Heart right ventricle (tissue), 16 donors: ENCODE results near the gene NPFFR1. TPM values are rescaled to one million over a fixed set of nuclear protein-coding genes. Genes with fewer than 3 reads are reported as not detected.
"Not testable (repeated sequence)": the region's sequence is repeated elsewhere in the genome, so short reads cannot be mapped to it uniquely, and the experiment has no call there.

Source experiments
- ATAC-seq, 8 donors: fragments of 200-7000 bp; cut with Tn5 transposase; one replicate each; pipeline ENCODE4 v1.9.1; 2020; ENCODE audit warnings: mild to moderate bottlenecking in 8 of 8, moderate library complexity in 8 of 8, moderate number of reproducible peaks in 1 of 8
- DNase-seq, 2 donors: peaks; one replicate each; pipeline ENCODE4 v3.0.0-alpha.2; 2020
- H3K27ac ChIP-seq, 10 donors: fragments of 200-600 bp; sonication (generic) in 2 of 10; one replicate each; pipeline versions ENCODE4 v1.5.0 to v1.8.0; 2020 to 2022; ENCODE audit warnings: mild to moderate bottlenecking in 3 of 10
- H3K27me3 ChIP-seq, 7 donors: fragments of 200-600 bp; one replicate each; pipeline ENCODE4 v1.8.0; 2021 to 2022; ENCODE audit warnings: mild to moderate bottlenecking in 2 of 7
- H3K36me3 ChIP-seq, 9 donors: fragments of 200-600 bp; sonication (generic) in 1 of 9; one replicate each; pipeline versions ENCODE4 v1.5.0 to v1.8.0; 2020 to 2022; ENCODE audit warnings: mild to moderate bottlenecking in 2 of 9
- H3K4me1 ChIP-seq, 9 donors: fragments of 200-600 bp; sonication (generic) in 1 of 9; one replicate each; pipeline versions ENCODE4 v1.5.0 to v1.8.0; 2020 to 2022; ENCODE audit warnings: mild to moderate bottlenecking in 4 of 9
- H3K4me3 ChIP-seq, 10 donors: fragments of 200-600 bp; sonication (generic) in 2 of 10; one replicate each; pipeline versions ENCODE4 v1.5.0 to v1.8.0; 2020 to 2022; ENCODE audit warnings: mild to moderate bottlenecking in 7 of 10, moderate library complexity in 2 of 10
- H3K9me3 ChIP-seq, 11 donors: fragments of 200-600 bp in 10 of 11; sonication (generic) in 2 of 11; one replicate each; pipeline versions ENCODE4 v1.5.0 to v1.8.0; 2013 to 2022; ENCODE audit warnings: mild to moderate bottlenecking in 2 of 11, control low read depth in 1 of 11, moderate library complexity in 1 of 11
- WGBS, 2 donors: extraction: QIAGEN DNeasy Blood & Tissue Kit; methylation state at CpG; one replicate each; pipeline ENCODE4 v1.1.7; 2013; ENCODE audit warnings: inconsistent platforms in 1 of 2; 5-methylcytosine and 5-hydroxymethylcytosine counted together
- intact Hi-C, 10 donors: fragments of 100-400 bp; cut with DNase I; formaldehyde crosslinking; loops; one replicate each; pipeline versions ENCODE4 v1.11.1 to v1.14.2; 2022
- polyA plus RNA-seq, 2 donors: library from polyadenylated mRNA; stranded (reverse); fragments of 200-250 nt; gene quantifications; one replicate each; pipeline ENCODE4 v1.2.3, GENCODE V29; 2013
- total RNA-seq, 10 donors: library from RNA; stranded (reverse); fragmentation: NEBNext Ultra II Directional in 3 of 10; extraction: Animal tissue kit (Norgen Biotek cat#: 25700) in 3 of 10; gene quantifications; one replicate each; pipeline versions ENCODE4 v1.2.1 to v1.2.4, GENCODE V29; 2021 to 2023
- TF ChIP-seq, protein P1 (sequence below), 9 donors: fragments of 200-600 bp; sonication (generic) in 2 of 9; IDR thresholded peaks; one replicate each; pipeline versions ENCODE4 v1.5.0 to v1.8.0; 2021 to 2022; ENCODE audit warnings: antibody characterized with exemption in 9 of 9, mild to moderate bottlenecking in 5 of 9, moderate library complexity in 1 of 9
- donor health status: Arrhythmogenic right ventricular cardiomyopathy.
- donor health status: ischemic (EF 13 %, LVEDD 7.1; RV severe dilation, severe dysfunction).
- donor health status: healthy with polysubstance abuse.
- donor health status: DM: no; HTN: yes; CAD: no.
- donor health status: DM: no; HTN: no; CAD: no.
- donor health status: ischemic (EF 25% LVEDD 6.9; RV normal size, moderate dysfunction).
- donor health status: ischemic (EF 25% LVEDD 5.7; RV mildly dilated, moderate dysfunction).
- donor health status: healthy.
- donor health status: DM: yes; HTN: yes; CAD: no.
- donor health status: Ischemic cardiomyopathy.
- donor health status: ischemic (EF 35%, LVEDD 5.7; RV mildly dilated, moderate dysfunction).
- donor health status: nonischemic (EF 11% LVEDD 7.7; RV severe dilation, severe dysfunction).
- donor health status: DM: yes; HTN: yes; CAD: no.
- donor health status: PGD.
- donor health status: ischemic (EF 29% LVEDD 5.4; RV normal size, mild dysfunction).
- donor health status: nonischemic (EF 23%, LVEDD 6.1; RV moderate dilation, normal function).

NPFFR1 gene
- total and polyA plus RNA-seq, 12 donors: 0.07 TPM; not detected in 11

DNA sequence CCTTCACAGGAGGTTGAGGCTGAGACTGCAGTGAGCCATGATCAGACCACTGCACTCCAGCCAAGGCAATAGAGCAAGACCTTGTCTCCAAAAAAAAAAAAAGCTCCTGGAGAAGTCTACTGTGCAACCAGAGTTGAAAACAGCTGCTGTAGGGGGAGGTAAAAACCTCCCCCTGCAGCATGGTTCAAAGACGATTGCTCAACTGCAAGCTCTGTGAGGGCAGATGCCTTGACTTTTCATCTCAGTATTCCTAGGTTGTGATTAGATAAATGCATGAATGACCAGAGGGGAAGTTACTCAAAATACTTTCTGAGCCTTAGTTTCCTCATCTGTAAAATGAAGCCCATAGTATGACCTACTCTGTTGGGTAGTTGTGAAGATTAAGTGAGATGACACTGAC is 25.6 kb downstream of the NPFFR1 start:
- DNase-seq: no peak
- H3K27ac ChIP-seq: no peak overlapping the region
- peaks cover 0 to 13% (median 0%) of the 10 kb centered on the region in 11 donors for H3K9me3 ChIP-seq
- TF ChIP-seq, protein P1, sequence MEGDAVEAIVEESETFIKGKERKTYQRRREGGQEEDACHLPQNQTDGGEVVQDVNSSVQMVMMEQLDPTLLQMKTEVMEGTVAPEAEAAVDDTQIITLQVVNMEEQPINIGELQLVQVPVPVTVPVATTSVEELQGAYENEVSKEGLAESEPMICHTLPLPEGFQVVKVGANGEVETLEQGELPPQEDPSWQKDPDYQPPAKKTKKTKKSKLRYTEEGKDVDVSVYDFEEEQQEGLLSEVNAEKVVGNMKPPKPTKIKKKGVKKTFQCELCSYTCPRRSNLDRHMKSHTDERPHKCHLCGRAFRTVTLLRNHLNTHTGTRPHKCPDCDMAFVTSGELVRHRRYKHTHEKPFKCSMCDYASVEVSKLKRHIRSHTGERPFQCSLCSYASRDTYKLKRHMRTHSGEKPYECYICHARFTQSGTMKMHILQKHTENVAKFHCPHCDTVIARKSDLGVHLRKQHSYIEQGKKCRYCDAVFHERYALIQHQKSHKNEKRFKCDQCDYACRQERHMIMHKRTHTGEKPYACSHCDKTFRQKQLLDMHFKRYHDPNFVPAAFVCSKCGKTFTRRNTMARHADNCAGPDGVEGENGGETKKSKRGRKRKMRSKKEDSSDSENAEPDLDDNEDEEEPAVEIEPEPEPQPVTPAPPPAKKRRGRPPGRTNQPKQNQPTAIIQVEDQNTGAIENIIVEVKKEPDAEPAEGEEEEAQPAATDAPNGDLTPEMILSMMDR (IDR thresholded peaks at IDR 0.05): no peak
- peaks cover 0 to 12% (median 7%) of the 10 kb centered on the region in 9 donors for H3K4me1 ChIP-seq
- H3K36me3 ChIP-seq: no peaks in the 10 kb centered on the region
- ATAC-seq: no peak
- intact Hi-C loops: no loop called here
- WGBS, 2 donors: 64 to 88% methylated on average over 1 of the region's 1 CpG
- H3K27me3 ChIP-seq: peaks cover 16 to 69% (median 34%) of the 10 kb centered on the region in 7 donors
- no peak overlapping the region for H3K4me3 ChIP-seq

DNA sequence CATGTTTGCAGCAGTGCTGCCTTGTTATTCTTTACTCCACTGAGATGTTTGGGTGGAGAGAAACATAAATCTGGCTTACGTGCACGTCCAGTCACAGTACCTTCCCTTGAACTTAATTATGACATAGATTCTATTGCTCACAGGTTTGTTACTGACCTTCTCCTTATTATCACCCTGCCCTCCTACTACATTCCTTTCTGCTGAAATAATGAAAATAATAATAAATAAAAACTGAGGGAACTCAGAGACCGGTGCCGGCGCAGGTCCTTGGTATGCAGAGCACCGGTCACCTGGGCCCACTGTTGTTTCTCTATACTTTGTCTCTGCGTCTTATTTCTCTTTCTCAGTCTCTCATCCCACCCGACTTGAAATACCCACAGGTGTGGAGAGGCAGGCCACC is 26.0 kb downstream of the NPFFR1 start:
- H3K4me1 ChIP-seq: peaks cover 0 to 12% (median 7%) of the 10 kb centered on the region in 9 donors
- peaks cover 16 to 73% (median 34%) of the 10 kb centered on the region in 7 donors for H3K27me3 ChIP-seq
- DNase-seq, H3K36me3 ChIP-seq, ATAC-seq, intact Hi-C loops, H3K27ac ChIP-seq, H3K4me3 ChIP-seq: not testable (repeated sequence)
- H3K9me3 ChIP-seq: peaks cover 0 to 13% (median 0%) of the 10 kb centered on the region in 11 donors
- WGBS, 2 donors: 79 to 83% methylated on average over 8 of the region's 8 CpGs

DNA sequence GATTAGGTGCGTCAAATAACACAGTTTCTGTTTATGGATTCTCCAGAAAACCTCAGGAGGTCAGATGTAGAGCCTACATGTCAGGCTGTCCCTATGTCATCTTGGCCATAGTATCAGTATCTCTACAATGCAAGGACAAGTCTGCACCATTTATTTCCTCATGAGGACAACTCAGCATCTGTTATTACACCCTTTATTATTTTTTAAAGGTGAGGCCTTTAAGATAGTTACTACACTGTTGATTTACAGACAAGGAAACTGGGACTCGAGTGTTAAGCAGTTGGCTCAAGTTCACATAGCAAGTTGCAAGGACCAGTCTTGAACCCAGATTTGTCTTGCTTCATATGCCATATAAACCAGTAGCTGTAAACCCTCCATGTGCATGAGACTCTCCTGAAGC is 27.3 kb downstream of the NPFFR1 start:
- Histone ChIP-seq H3K9me3 (peaks cover 0 to 10% (median 0%) of the 10 kb centered on the region in 11 donors), H3K27ac (no peak overlapping the region), H3K4me3 (no peak overlapping the region), H3K36me3 (no peaks in the 10 kb centered on the region), H3K4me1 (peaks cover 0 to 12% (median 7%) of the 10 kb centered on the region in 9 donors), H3K27me3 (peaks cover 16 to 76% (median 34%) of the 10 kb centered on the region in 7 donors)
- WGBS, 2 donors: 91% methylated on average over 2 of the region's 2 CpGs
- DNase-seq (no peak), ATAC-seq (no peak)
- TF ChIP-seq, protein P1 (IDR thresholded peaks at IDR 0.05): no peak
- intact Hi-C loops: no loop called here

DNA sequence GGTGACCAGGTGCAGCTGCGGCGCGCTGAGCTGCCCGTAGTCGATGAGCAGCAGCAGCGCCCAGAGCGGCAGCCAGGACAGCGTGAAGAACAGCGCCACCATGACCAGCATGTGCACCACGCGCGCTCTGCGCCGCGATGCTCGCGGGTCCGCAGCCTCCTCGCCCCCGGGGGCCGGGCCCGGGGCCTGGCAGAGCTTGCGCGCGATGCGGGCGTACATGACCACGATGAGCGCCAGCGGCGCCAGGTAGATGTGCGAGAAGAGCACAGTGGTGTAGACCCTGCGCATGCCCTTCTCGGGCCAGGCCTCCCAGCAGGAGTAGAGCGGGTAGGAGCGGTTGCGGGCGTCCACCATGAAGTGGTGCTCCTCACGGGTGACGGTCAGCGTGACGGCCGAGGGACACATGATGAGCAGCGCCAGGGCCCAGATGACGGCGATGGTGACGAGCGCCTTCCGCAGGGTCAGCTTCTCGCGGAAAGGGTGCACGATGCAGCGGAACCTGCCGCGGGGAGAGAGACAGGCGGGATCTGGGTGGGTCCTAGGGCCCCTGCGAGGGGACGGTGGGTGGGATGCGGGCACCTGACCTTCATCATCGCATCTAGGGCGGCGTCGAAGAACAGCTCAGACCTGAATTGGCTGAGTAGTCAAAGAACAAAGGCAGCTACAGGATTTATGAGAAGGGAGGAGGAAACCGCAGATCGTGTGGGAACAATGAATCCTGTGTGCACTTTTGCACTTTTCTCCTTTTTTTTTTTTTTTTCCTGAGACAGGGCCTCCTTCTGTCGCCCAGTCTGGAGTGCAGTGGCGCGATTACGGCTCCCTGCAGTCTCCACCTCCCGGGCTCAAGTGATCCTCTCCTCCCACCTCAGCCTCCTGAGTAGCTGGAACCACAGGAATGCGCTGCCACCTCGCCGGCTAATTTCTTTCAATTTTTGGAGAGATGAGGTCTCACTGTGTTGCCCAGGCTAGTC is 28.2 kb downstream of the NPFFR1 start:
- peaks cover 0 to 12% (median 7%) of the 10 kb centered on the region in 9 donors for H3K4me1 ChIP-seq
- DNase-seq: no peak
- intact Hi-C loops: no loop called here
- peak in 6 of 8 donors; percentile 12 to 50 (median 29) for ATAC-seq
- H3K27ac ChIP-seq: no peak overlapping the region
- WGBS, 2 donors: 13 to 14% methylated on average over 73 of the region's 73 CpGs
- H3K4me3 ChIP-seq: peak overlapping the region in 6 of 10 donors; percentile 15 to 33 (median 22)
- no peaks in the 10 kb centered on the region for H3K36me3 ChIP-seq
- H3K9me3 ChIP-seq: peaks cover 0 to 3% (median 0%) of the 10 kb centered on the region in 11 donors
- TF ChIP-seq, protein P1 (IDR thresholded peaks at IDR 0.05): peak in 1 of 9 donors; percentile 11
- peaks cover 16 to 75% (median 34%) of the 10 kb centered on the region in 7 donors for H3K27me3 ChIP-seq
